OCI-M1 (cell line): ENCODE data around the gene C4orf51.

Experiments
- DNase-seq: peaks from one replicate; lab custom pipeline; 2025; lab: John Stamatoyannopoulos, UW

The C4orf51 gene

GRCh38 chr4:145709843-145710242 is 29.9 kb downstream of the C4orf51 start:
- DNase-seq: no peak

GRCh38 chr4:145716200-145716599 is 36.3 kb downstream of the C4orf51 start:
- DNase-seq: no peak

GRCh38 chr4:145716661-145717200 is 36.8 kb downstream of the C4orf51 start:
- DNase-seq: no peak

GRCh38 chr4:145719752-145720624 is 40.0 kb downstream of the C4orf51 start:
- peak; percentile 42 for DNase-seq

- DNase-seq: no peak
Observed at GRCh38 chr4:145720656-145721055, 40.7 kb downstream of the C4orf51 start.

- no peak for DNase-seq
Observed at GRCh38 chr4:145722561-145722960, 42.6 kb downstream of the C4orf51 start.

- DNase-seq: no peak
Observed at GRCh38 chr4:145723336-145723735, 43.4 kb downstream of the C4orf51 start.

- DNase-seq: no peak
Observed at GRCh38 chr4:145730026-145730425, 50.1 kb downstream of the C4orf51 start.

GRCh38 chr4:145731028-145731427 is 51.1 kb downstream of the C4orf51 start:
- no peak for DNase-seq

GRCh38 chr4:145732001-145732815 is 52.3 kb downstream of the C4orf51 start:
- DNase-seq: no peak

- peak; percentile 96 for DNase-seq
Observed at GRCh38 chr4:145732895-145733880, 53.2 kb downstream of the C4orf51 start.

GRCh38 chr4:145734031-145734430 is 54.1 kb downstream of the C4orf51 start:
- no peak for DNase-seq

GRCh38 chr4:145734576-145735346 is 54.8 kb downstream of the C4orf51 start:
- DNase-seq: no peak

- DNase-seq: no peak
Observed at GRCh38 chr4:145735347-145735675, 55.4 kb downstream of the C4orf51 start.

- DNase-seq: no peak
Observed at GRCh38 chr4:145735827-145736226, 55.9 kb downstream of the C4orf51 start.

- no peak for DNase-seq
Observed at GRCh38 chr4:145736241-145736831, 56.4 kb downstream of the C4orf51 start.

GRCh38 chr4:145739845-145740244 is 59.9 kb downstream of the C4orf51 start:
- DNase-seq: no peak

- DNase-seq: no peak
Observed at GRCh38 chr4:145740806-145741205, 60.9 kb downstream of the C4orf51 start.

- DNase-seq: no peak
Observed at GRCh38 chr4:145743641-145744040, 63.7 kb downstream of the C4orf51 start.

GRCh38 chr4:145755802-145756201 is 75.9 kb downstream of the C4orf51 start:
- no peak for DNase-seq
